HG03064 (cell line): ENCODE results near the gene PRKCA.

Experiments
- ATAC-seq: cut with Tn5 transposase; IDR thresholded peaks from one replicate; pipeline ENCODE4 v1.9.1; 2021; ENCODE audit warnings: low read depth; ENCODE audit not compliant: unreplicated experiment

Gene PRKCA

GRCh38 chr17:66551839-66552238, 249.4 kb downstream of the PRKCA start:
- no peak for ATAC-seq

- no peak for ATAC-seq
Observed at GRCh38 chr17:66552371-66552770, 250.0 kb downstream of the PRKCA start.

GRCh38 chr17:66555605-66556004, 253.2 kb downstream of the PRKCA start:
- no peak for ATAC-seq

GRCh38 chr17:66557200-66557599, 254.8 kb downstream of the PRKCA start:
- no peak for ATAC-seq

- no peak for ATAC-seq
Observed at GRCh38 chr17:66557886-66558285, 255.5 kb downstream of the PRKCA start.

GRCh38 chr17:66560691-66561090, 258.3 kb downstream of the PRKCA start:
- no peak for ATAC-seq

GRCh38 chr17:66562119-66562518, 259.7 kb downstream of the PRKCA start:
- no peak for ATAC-seq

GRCh38 chr17:66564992-66565465, 262.6 kb downstream of the PRKCA start:
- no peak for ATAC-seq

- ATAC-seq: peak; percentile 73
Observed at GRCh38 chr17:66567234-66568170, 265.1 kb downstream of the PRKCA start.

- no peak for ATAC-seq
Observed at GRCh38 chr17:66569572-66569971, 267.2 kb downstream of the PRKCA start.

GRCh38 chr17:66570447-66571195, 268.2 kb downstream of the PRKCA start:
- no peak for ATAC-seq

GRCh38 chr17:66571745-66572144, 269.3 kb downstream of the PRKCA start:
- ATAC-seq: no peak

- no peak for ATAC-seq
Observed at GRCh38 chr17:66573078-66573477, 270.7 kb downstream of the PRKCA start.

- no peak for ATAC-seq
Observed at GRCh38 chr17:66574123-66574522, 271.7 kb downstream of the PRKCA start.

- ATAC-seq: no peak
Observed at GRCh38 chr17:66576473-66576872, 274.1 kb downstream of the PRKCA start.

- no peak for ATAC-seq
Observed at GRCh38 chr17:66577041-66577440, 274.6 kb downstream of the PRKCA start.

GRCh38 chr17:66578781-66579489, 276.5 kb downstream of the PRKCA start:
- ATAC-seq: no peak

GRCh38 chr17:66579556-66579955, 277.1 kb downstream of the PRKCA start:
- no peak for ATAC-seq

- no peak for ATAC-seq
Observed at GRCh38 chr17:66580184-66580955, 278.0 kb downstream of the PRKCA start.

- no peak for ATAC-seq
Observed at GRCh38 chr17:66580956-66581391, 278.6 kb downstream of the PRKCA start.
